ENCODE results near the gene ANKRD17.

The ANKRD17 gene

GRCh38 chr4:73181231-73181630 lies 77.4 kb downstream of the ANKRD17 start:
- DNase-seq (ENCODE audit: low read depth): peak; percentile 62
- no peak overlapping the region for H3K4me3 ChIP-seq (ENCODE audit: low read depth, low read length)
- no peak for TF ChIP-seq POLR2A (IDR thresholded peaks at IDR 0.05; ENCODE audit: extremely low read depth, insufficient read length)
- no peak for TF ChIP-seq MYC (IDR thresholded peaks at IDR 0.05; ENCODE audit: low read depth, low read length)
- no peak for TF ChIP-seq MAX (IDR thresholded peaks at IDR 0.05; ENCODE audit: low read depth, low read length)
- no peak for TF ChIP-seq CTCF (IDR thresholded peaks at IDR 0.05; ENCODE audit: low read depth, low read length)

- TF ChIP-seq MAX (IDR thresholded peaks at IDR 0.05; ENCODE audit: low read depth, low read length) (no peak), MYC (IDR thresholded peaks at IDR 0.05; ENCODE audit: low read depth, low read length) (no peak), CTCF (IDR thresholded peaks at IDR 0.05; ENCODE audit: low read depth, low read length) (no peak), POLR2A (IDR thresholded peaks at IDR 0.05; ENCODE audit: extremely low read depth, insufficient read length) (no peak)
- H3K4me3 ChIP-seq (ENCODE audit: low read depth, low read length): no peak overlapping the region
Measured at GRCh38 chr4:73178389-73178788, 80.2 kb downstream of the ANKRD17 start.

GRCh38 chr4:73172161-73172560 lies 86.4 kb downstream of the ANKRD17 start:
- DNase-seq (ENCODE audit: low read depth): no peak
- no peak overlapping the region for H3K4me3 ChIP-seq (ENCODE audit: low read depth, low read length)
- TF ChIP-seq POLR2A (IDR thresholded peaks at IDR 0.05; ENCODE audit: extremely low read depth, insufficient read length): no peak
- no peak for TF ChIP-seq CTCF (IDR thresholded peaks at IDR 0.05; ENCODE audit: low read depth, low read length)
- TF ChIP-seq MYC (IDR thresholded peaks at IDR 0.05; ENCODE audit: low read depth, low read length): no peak
- no peak for TF ChIP-seq MAX (IDR thresholded peaks at IDR 0.05; ENCODE audit: low read depth, low read length)

More at GRCh38 chr4:73178389-73178788, 80.2 kb downstream of the ANKRD17 start:
- DNase-seq (ENCODE audit: low read depth): no peak

- no peak overlapping the region for H3K4me3 ChIP-seq (ENCODE audit: low read depth, low read length)
- no peak for TF ChIP-seq MYC (IDR thresholded peaks at IDR 0.05; ENCODE audit: low read depth, low read length)
- TF ChIP-seq MAX (IDR thresholded peaks at IDR 0.05; ENCODE audit: low read depth, low read length): no peak
- no peak for TF ChIP-seq CTCF (IDR thresholded peaks at IDR 0.05; ENCODE audit: low read depth, low read length)
- no peak for TF ChIP-seq POLR2A (IDR thresholded peaks at IDR 0.05; ENCODE audit: extremely low read depth, insufficient read length)
- DNase-seq (ENCODE audit: low read depth): no peak
Measured at GRCh38 chr4:73170518-73171198, 87.9 kb downstream of the ANKRD17 start.

- no peak for DNase-seq (ENCODE audit: low read depth)
- TF ChIP-seq POLR2A (IDR thresholded peaks at IDR 0.05; ENCODE audit: extremely low read depth, insufficient read length) (no peak), MAX (IDR thresholded peaks at IDR 0.05; ENCODE audit: low read depth, low read length) (no peak), CTCF (IDR thresholded peaks at IDR 0.05; ENCODE audit: low read depth, low read length) (no peak), MYC (IDR thresholded peaks at IDR 0.05; ENCODE audit: low read depth, low read length) (no peak)
- no peak overlapping the region for H3K4me3 ChIP-seq (ENCODE audit: low read depth, low read length)
Measured at GRCh38 chr4:73166212-73166611, 92.4 kb downstream of the ANKRD17 start.
